ENCODE measurements around the gene UXS1.

- TF ChIP-seq EZH2 (IDR thresholded peaks at IDR 0.05; ENCODE audit: insufficient read depth, poor library complexity, severe bottlenecking): no peak
- TF ChIP-seq EZH2phosphoT487 (IDR thresholded peaks at IDR 0.05; ENCODE audit: insufficient read depth, low read depth): no peak
Observed at GRCh38 chr2:106176446-106177099, 17.5 kb downstream of the UXS1 start.

Measured in GM23248 (cell line).